IgD-negative memory B cell (primary cell): Measurements from ENCODE around the gene KIAA1614. TPM values are rescaled to one million over a fixed set of nuclear protein-coding genes. Genes with fewer than 3 reads are reported as not detected.

Source experiments
- H3K27ac Mint-ChIP-seq, 3 donors: one replicate each; pipeline ENCODE4 v1.8.0; 2020 to 2022; ENCODE audit warnings: mild to moderate bottlenecking in 3 of 3, mixed read lengths in 3 of 3, moderate library complexity in 1 of 3
- H3K27me3 Mint-ChIP-seq: one replicate; pipeline ENCODE4 v1.8.0; 2021; ENCODE audit warnings: mixed read lengths
- H3K36me3 Mint-ChIP-seq: one replicate; pipeline ENCODE4 v1.8.0; 2020; ENCODE audit warnings: mild to moderate bottlenecking, mixed read lengths
- H3K4me1 Mint-ChIP-seq, 3 donors: one replicate each; pipeline ENCODE4 v1.8.0; 2020 to 2022; ENCODE audit warnings: mixed read lengths in 3 of 3, mild to moderate bottlenecking in 1 of 3
- H3K4me3 Mint-ChIP-seq, 4 donors: one replicate each; pipeline ENCODE4 v1.8.0; 2020 to 2022; ENCODE audit warnings: mild to moderate bottlenecking in 4 of 4, mixed read lengths in 4 of 4, moderate library complexity in 3 of 4
- H3K9me3 Mint-ChIP-seq, 3 donors: one replicate each; pipeline ENCODE4 v1.8.0; 2020 to 2021; ENCODE audit warnings: mixed read lengths in 3 of 3, mild to moderate bottlenecking in 1 of 3
- polyA plus RNA-seq: library from polyadenylated mRNA; unstranded; fragments of 300-500 nt; fragmentation: Illumina TruSeq; gene quantifications from one replicate; pipeline ENCODE4 v1.2.3, GENCODE V29; 2021

The KIAA1614 gene
- polyA plus RNA-seq, 1 donor from 2014 or later, result not detected

DNA sequence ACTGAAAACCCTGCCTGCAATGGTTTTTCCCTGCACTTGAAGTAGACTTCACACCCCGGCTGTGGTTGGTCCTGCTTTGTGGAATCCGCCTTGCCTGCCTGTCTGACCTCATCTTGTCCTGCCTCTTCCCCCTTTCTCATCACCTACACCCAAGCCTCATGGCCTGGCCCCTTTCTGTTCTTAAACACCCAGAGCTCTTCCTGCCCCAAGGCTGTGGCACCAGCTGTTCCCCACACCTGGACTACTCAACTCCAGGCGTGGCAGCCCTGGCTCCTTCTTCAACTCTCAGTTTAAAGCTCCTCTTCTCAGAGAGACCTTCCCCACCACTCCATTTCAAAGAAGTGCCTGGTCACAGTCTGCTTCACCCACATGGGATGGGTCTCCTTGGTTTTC, 27.0 kb downstream of the KIAA1614 start:
- Mint-ChIP-seq H3K36me3 (no peaks in the 10 kb centered on the region), H3K27me3 (peaks cover 1% of the 10 kb centered on the region), H3K4me1 (peaks cover under 1 to 2% (median 1%) of the 10 kb centered on the region in 3 donors), H3K9me3 (no peaks in the 10 kb centered on the region), H3K27ac (peak overlapping the region in 1 of 3 donors; percentile 52), H3K4me3 (peak overlapping the region in 1 of 4 donors; percentile 55)

DNA sequence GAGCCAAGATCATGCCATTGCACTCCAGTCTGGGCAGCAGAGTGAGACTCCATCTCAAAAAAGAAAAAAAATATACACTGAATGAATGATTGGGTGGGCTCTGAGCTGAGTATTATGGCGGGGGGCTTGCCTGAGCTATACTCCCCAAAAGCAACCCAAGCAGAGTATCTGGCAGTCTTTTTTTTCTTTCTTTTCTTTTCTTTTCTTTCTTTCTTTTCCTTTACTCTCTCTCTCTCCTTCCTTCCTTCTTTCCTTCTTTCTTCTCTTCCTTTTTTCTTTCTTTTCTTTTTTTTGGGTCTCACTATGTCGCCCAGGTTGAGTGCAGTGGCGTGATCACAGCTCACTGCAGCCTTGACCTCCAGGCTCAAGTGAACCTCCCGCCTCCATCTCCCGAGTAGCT, 27.7 kb downstream of the KIAA1614 start:
- Mint-ChIP-seq H3K4me1 (peaks cover 0 to 2% (median 0%) of the 10 kb centered on the region in 3 donors), H3K27me3 (peaks cover 1% of the 10 kb centered on the region), H3K9me3 (no peaks in the 10 kb centered on the region), H3K27ac (peak overlapping the region in 1 of 3 donors; percentile 85), H3K4me3 (no peak overlapping the region), H3K36me3 (no peaks in the 10 kb centered on the region)

DNA sequence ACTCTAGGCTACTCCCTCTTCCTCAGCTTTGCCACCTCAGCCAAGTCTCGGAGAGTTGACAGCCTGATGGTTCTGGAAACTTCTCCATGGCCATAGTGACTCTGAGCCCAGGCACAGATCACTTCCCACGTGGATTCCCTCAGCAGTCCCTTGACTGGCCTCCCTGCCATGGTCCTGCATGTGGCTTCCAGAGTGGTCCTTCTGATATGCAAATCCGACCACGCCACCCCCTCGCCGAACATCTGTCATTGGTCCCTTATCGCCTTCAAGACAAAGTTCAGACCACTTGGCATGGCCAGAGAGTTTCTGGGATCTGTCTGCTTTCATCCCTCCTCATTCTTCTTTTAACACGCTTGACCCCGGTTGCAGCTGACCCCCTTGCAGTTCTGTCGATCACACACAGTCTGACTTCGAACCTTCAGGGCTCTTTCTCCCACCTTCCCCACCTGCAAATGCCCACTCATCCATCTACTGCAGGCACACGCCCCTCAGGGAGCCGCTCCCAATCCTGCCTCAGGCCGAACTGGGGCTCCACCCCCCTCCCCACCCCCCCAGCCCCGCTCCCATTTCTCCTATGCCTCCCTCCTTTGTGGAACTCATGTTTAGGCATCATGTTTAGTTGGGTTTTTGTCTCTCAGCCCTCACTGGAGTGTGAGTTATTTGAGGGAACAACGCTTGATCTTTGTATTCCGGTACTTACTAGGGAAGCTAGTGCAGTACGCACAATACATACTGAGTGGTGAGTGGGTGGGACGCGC, 29.0 kb downstream of the KIAA1614 start:
- peaks cover 0 to 2% (median 2%) of the 10 kb centered on the region in 3 donors for H3K9me3 Mint-ChIP-seq

DNA sequence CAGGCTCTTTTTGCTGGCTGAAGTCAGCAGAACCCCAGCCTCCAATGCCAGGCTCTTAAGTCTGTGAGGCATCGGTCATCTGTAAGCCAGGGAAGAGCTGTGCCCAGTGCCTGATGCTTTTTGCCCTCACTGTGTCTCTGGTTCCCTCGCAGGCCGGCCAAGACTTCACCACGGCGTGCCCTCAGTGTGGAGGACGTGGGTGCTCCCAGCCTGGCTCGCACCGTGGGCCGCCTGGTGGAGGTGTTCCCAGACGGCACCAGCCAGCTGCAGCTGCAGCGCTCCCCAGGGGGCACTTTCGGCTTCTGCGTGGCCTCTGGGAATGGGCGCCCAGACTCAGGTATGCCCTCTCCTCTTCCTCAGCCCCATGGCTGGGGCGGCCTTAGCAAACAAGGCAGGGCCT, 32.5 kb downstream of the KIAA1614 start:
- H3K27me3 Mint-ChIP-seq, result no peaks in the 10 kb centered on the region
- H3K4me3 Mint-ChIP-seq, result no peak overlapping the region
- H3K27ac Mint-ChIP-seq, result no peak overlapping the region
- H3K9me3 Mint-ChIP-seq, result peaks cover 0 to 6% (median 5%) of the 10 kb centered on the region in 3 donors
- peaks cover 8% of the 10 kb centered on the region for H3K36me3 Mint-ChIP-seq
- peaks cover 0 to 1% (median 0%) of the 10 kb centered on the region in 3 donors for H3K4me1 Mint-ChIP-seq

More for the DNA sequence above, 29.0 kb downstream of the KIAA1614 start:
- Mint-ChIP-seq H3K27ac (no peak overlapping the region), H3K4me3 (no peak overlapping the region), H3K4me1 (peaks cover 0 to 2% (median 0%) of the 10 kb centered on the region in 3 donors), H3K27me3 (peaks cover 1% of the 10 kb centered on the region), H3K36me3 (peaks cover 2% of the 10 kb centered on the region)

DNA sequence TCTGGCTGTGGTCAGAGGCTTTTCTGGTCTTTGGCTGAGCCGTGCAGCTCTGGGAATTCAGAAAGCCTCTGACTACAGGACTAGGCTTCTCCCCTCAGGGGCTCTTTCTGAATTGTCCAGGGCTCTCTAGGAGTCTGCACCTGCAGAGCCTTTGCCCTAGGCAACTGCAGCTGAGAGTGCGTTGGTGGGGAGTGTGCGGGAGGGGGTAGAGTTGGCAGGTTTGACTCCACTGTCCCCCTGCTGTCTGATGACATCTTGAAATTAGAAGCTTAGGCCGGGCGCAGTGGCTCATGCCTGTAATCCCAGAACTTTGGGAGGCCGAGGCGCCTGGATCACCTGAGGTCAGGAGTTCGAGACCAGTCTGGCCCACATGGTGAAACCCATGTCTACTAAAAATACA, 32.9 kb downstream of the KIAA1614 start:
- Mint-ChIP-seq H3K27ac (no peak overlapping the region), H3K27me3 (no peaks in the 10 kb centered on the region), H3K4me3 (no peak overlapping the region), H3K4me1 (peaks cover 0 to 1% (median 0%) of the 10 kb centered on the region in 3 donors), H3K9me3 (peaks cover 0 to 6% (median 5%) of the 10 kb centered on the region in 3 donors), H3K36me3 (peaks cover 8% of the 10 kb centered on the region)

DNA sequence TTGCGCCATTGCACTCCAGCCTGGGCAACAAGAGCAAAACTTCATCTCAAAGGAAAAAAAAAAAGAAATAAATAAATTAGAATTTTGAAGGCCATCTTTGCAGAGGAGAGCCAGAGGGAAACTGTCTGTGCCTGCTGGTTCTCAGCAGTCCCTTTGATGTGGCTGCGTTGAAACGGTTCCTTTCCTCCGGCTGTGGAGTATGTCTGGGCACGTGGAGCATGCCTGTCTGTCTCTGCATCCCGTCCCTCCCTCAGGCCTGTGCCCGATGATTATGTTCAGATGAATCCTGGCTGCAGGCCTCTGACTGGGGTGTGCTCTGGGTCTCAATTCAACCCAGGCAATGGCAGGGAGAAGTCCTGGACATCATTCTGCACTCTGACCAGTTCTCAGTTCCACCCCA, 33.4 kb downstream of the KIAA1614 start:
- Mint-ChIP-seq H3K4me1 (peaks cover 0 to 1% (median 0%) of the 10 kb centered on the region in 3 donors), H3K27me3 (no peaks in the 10 kb centered on the region), H3K9me3 (peaks cover 0 to 6% (median 5%) of the 10 kb centered on the region in 3 donors), H3K36me3 (peaks cover 8% of the 10 kb centered on the region), H3K4me3 (no peak overlapping the region), H3K27ac (no peak overlapping the region)

DNA sequence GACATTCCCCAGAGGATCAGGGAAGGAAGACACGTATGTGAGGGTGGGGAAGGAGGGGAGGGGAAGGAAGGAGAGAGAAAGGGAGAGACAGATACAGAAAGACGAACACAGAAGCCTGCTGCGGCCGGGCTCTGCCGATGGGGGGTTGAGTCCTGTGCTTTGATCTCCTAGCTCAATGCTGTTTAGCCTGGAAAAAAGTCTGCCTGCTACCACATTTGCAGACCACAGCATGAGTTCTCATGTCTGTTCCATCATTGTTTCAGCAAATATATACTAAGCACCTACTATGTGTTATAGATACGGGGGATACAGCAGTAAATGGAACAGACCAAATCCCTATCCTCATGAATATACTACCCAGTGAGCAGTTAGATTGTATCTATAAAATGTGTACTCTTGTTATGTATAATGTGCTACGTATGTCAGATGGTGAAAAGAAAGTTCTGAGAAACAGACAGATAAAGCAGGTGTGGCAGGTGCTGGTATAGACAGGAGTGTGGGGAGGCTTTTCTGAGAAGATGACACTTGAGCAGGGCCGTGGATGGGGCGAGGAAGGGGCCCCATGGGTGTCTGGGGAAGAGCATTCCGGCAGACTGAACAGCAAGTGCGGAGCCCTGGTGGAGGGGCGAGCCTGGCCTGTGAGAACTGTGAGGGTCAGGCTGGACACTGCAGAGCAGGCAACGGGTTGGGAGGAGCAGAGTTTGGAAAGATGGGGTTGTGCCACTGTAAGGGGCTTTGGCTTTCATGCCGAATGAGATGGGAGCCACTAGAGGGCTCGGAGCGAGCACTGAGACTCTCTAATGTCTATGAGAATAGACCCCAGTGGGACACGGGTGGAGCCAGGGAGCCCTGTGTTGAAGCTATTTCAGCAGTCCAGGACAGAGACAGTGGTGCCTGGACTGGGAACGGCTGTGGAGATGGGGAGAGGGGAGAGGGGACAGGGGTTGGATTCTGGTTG, 34.1 kb downstream of the KIAA1614 start:
- Mint-ChIP-seq H3K27me3 (no peaks in the 10 kb centered on the region), H3K4me1 (peaks cover 0 to 1% (median 0%) of the 10 kb centered on the region in 3 donors), H3K27ac (no peak overlapping the region), H3K36me3 (peaks cover 8% of the 10 kb centered on the region), H3K9me3 (peaks cover 0 to 6% (median 5%) of the 10 kb centered on the region in 3 donors), H3K4me3 (no peak overlapping the region)

DNA sequence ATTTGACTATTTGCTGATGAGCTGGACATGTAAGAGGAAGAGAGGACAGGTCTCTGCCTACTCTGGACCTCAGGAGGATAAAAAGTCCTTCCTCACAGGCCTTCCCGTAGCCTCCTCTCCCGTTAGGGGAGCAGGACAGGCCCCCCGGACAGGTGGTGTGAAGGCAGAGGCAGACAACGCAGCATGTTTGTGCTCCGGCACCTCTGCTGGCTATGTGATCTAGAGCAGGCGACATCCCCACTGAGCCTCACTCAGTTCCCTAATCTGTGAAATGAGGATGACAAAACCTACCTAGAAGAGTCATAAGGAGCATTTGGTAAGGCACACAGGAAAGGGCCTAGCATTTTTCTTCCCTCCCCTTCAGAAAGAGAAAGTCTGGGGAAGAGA, 34.8 kb downstream of the KIAA1614 start:
- H3K4me3 Mint-ChIP-seq, result no peak overlapping the region

DNA sequence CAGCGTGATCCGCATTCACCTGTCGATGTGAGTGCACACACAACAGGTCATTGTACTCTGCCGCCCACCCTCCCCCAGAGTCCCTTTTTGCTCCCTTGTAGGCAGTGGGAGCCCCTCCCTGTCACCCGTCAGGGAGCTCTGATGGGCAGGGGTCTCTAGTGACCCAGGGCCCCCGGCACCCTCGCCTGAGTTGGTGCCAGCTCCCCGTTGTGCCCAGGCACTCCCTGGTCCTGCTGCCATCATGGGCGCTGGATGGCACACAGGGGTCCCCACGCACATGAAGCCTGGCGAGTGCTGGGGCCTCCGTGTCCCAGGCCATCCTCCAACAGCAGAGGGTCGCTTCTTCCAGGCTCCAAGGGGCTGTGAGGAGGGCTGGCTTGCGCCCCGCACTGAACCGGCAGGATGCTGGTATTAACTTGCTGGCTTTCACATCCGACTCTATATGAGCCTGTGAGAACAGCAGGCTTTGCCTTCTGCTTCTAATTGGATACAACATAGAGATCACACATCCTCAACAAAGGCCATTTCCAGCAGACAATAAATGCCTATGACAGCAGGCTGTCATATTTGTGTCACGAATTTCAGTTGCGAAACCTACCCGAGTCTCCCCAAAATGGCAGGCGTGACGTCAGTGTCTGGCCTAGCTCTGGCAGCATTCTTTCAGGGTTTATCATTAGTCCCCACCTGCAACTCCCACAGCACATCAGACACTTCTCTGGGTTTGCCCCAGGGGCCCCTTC, 35.4 kb downstream of the KIAA1614 start:
- no peak overlapping the region for H3K27ac Mint-ChIP-seq
- peaks cover 0 to 2% (median 0%) of the 10 kb centered on the region in 3 donors for H3K4me1 Mint-ChIP-seq
- H3K36me3 Mint-ChIP-seq, result peaks cover 8% of the 10 kb centered on the region
- peaks cover 0 to 6% (median 5%) of the 10 kb centered on the region in 3 donors for H3K9me3 Mint-ChIP-seq
- no peak overlapping the region for H3K4me3 Mint-ChIP-seq
- no peaks in the 10 kb centered on the region for H3K27me3 Mint-ChIP-seq

More for the DNA sequence above, 34.8 kb downstream of the KIAA1614 start:
- peaks cover 0 to 1% (median 0%) of the 10 kb centered on the region in 3 donors for H3K4me1 Mint-ChIP-seq
- H3K9me3 Mint-ChIP-seq, result peaks cover 0 to 6% (median 5%) of the 10 kb centered on the region in 3 donors
- peaks cover 8% of the 10 kb centered on the region for H3K36me3 Mint-ChIP-seq
- H3K27me3 Mint-ChIP-seq, result no peaks in the 10 kb centered on the region
- no peak overlapping the region for H3K27ac Mint-ChIP-seq

DNA sequence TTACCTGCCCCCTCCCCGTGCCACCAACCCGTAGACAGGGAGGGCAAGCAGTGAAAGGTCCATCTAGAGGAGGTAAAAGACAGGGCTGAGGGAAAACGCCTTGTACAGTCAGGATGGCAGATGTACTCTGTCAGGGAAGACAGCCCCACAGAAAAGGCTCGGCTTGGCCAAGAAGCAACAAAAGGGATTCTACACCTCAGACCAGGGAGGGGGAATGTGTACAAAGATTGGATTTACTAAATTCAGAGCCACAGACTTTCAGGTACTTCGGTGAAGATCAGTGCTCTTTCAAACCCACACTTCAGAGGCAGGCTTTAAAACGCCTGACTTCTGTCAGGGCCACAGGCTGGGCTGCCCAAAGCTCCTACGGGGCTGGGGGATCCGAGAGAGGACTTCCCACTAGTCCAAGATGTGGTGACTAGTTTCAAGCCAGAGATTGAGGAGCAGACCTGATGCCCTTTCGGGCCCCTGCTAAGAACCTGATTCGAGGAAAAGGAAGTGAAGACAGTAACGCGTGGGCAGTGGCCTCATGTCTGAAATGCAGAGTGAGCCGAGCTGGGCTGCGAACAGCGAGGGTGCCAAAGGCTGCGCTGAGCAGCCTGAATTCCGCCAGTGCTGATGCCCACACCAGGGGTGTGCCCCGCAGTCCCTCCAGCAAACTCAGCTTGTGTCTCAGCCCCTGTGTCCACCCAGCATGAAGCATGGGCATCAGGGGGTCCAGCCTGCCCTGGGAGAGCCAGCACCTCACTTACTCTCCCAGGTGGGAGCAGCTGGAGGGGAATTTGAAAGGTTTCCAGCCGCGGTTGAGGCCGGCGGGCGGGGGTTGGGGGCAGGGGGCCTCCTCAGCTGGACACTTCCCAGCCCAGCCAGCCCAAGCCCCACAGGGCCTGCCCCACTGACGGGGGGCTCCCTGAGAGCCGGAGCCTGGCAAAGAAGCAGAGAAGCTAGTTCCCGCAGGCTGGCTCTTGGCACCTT, 36.2 kb downstream of the KIAA1614 start:
- peaks cover 0 to 3% (median 2%) of the 10 kb centered on the region in 3 donors for H3K4me1 Mint-ChIP-seq
- peaks cover 8% of the 10 kb centered on the region for H3K36me3 Mint-ChIP-seq
- H3K27me3 Mint-ChIP-seq, result no peaks in the 10 kb centered on the region
- no peak overlapping the region for H3K4me3 Mint-ChIP-seq
- peaks cover 0 to 6% (median 5%) of the 10 kb centered on the region in 3 donors for H3K9me3 Mint-ChIP-seq
- H3K27ac Mint-ChIP-seq, result peak overlapping the region in 1 of 3 donors; percentile 43

DNA sequence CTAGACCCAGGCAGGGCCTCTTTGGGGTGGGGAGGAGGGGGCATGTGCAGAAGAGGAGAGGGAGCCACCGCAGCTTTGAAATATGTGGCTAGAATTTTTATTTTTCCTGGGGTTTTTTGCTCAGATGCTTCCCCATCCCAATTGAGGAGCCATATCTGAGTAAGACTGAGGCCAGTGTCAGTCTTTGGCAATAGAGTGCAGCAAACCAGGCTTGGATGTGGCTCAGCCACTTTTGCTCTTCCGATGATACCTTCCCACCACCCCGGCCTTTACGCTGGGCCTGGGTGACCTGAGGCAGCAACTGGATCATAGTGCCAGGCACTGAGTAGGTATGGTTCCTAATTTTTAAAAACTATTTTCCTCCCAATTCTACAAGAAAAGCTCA, 36.9 kb downstream of the KIAA1614 start:
- peaks cover 0 to 4% (median 4%) of the 10 kb centered on the region in 3 donors for H3K4me1 Mint-ChIP-seq
- no peak overlapping the region for H3K27ac Mint-ChIP-seq
- peaks cover 8% of the 10 kb centered on the region for H3K36me3 Mint-ChIP-seq
- H3K4me3 Mint-ChIP-seq, result no peak overlapping the region
- peaks cover 0 to 6% (median 5%) of the 10 kb centered on the region in 3 donors for H3K9me3 Mint-ChIP-seq
- no peaks in the 10 kb centered on the region for H3K27me3 Mint-ChIP-seq

DNA sequence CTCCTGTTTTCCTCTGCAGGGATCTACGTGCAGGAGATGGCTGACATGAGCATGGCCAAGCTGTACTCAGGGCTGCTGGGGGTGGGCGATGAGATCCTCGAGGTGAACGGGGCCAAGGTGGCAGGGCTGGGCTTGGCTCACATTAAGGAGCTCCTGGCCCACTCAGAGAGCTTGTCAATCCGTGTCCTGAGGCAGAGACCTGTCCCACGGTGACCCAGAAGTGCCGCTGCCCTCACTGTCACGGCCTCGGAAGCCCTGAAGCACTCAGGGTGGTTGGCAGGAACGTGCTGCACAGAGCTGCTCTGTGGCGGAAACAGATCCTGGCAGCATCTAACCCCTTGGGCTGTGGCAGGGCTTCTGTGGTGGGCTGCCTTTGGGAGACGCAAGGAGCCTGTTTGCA, 37.6 kb downstream of the KIAA1614 start:
- peaks cover 0 to 5% (median 4%) of the 10 kb centered on the region in 3 donors for H3K4me1 Mint-ChIP-seq
- no peaks in the 10 kb centered on the region for H3K27me3 Mint-ChIP-seq
- H3K9me3 Mint-ChIP-seq, result peaks cover 0 to 6% (median 5%) of the 10 kb centered on the region in 3 donors
- no peak overlapping the region for H3K4me3 Mint-ChIP-seq
- H3K27ac Mint-ChIP-seq, result no peak overlapping the region
- H3K36me3 Mint-ChIP-seq, result peaks cover 8% of the 10 kb centered on the region

DNA sequence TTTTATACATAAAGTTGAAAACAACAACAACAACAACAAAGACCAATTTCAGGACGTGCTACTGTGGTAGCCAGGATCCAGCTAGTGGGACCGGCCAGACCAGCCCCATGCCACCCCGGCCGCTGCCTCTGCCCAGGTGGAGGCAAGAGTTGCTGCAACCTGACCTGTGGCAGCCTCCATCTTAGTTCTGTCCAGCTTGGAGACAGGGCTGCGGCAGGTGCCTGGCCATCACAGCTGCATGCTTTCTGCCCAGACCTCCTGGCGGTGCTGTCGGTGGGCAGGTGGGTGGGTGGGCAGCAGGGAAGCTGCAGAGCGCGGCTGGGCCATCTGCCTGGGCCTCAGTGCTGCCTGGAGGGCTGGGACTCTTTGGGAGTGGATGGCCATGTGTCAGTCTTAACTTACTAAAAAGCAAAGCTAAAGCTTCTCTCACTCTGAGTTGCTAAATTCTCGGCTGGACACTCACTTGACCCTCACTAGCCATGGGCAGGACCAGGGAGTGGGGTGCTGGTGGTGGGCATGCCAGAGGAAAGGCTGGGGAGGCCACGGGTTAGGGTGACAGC, 38.6 kb downstream of the KIAA1614 start:
- Mint-ChIP-seq H3K4me3 (no peak overlapping the region), H3K9me3 (peaks cover 0 to 6% (median 5%) of the 10 kb centered on the region in 3 donors), H3K27me3 (no peaks in the 10 kb centered on the region), H3K27ac (no peak overlapping the region), H3K4me1 (peaks cover 5% of the 10 kb centered on the region in 3 donors), H3K36me3 (peaks cover 8% of the 10 kb centered on the region)
